ENCODE measurements around the gene ARL15. TPM values are rescaled to one million over a fixed set of nuclear protein-coding genes. Genes with fewer than 3 reads are reported as not detected.

Gene ARL15
- total RNA-seq, 2 donors from 2014 or later, result 14.3 to 24.1 TPM

- Histone ChIP-seq H3K27ac (no peak overlapping the region), H3K4me3 (no peak overlapping the region), H3K36me3 (replicated peaks in 1 of 2; ENCODE audit: insufficient read depth in 1 of 2, low read depth in 2 of 2) (no peaks in the 10 kb centered on the region), H3K4me1 (no peaks in the 10 kb centered on the region), H3K9me3 (no peaks in the 10 kb centered on the region), H3K27me3 (no peaks in the 10 kb centered on the region)
- DNase-seq (no peak), ATAC-seq (no peak)
- TF ChIP-seq CTCF (IDR thresholded peaks at IDR 0.05) (no peak), POLR2A (IDR thresholded peaks at IDR 0.05) (no peak)
- WGBS, 2 donors, result 89 to 96% methylated on average over 6 of the region's 6 CpGs
- intact Hi-C loops (cut with DNase I), result no loop called here
These were observed 408.0 kb downstream of the ARL15 start for GRCh38 chr5:53902296-53902907.

- TF ChIP-seq CTCF (IDR thresholded peaks at IDR 0.05), result no peak
- TF ChIP-seq POLR2A (IDR thresholded peaks at IDR 0.05), result no peak
- DNase-seq (no peak), ATAC-seq (no peak)
- 71 to 74% methylated on average over 2 of the region's 2 CpGs for WGBS, 2 donors
- intact Hi-C loops (cut with DNase I), result no loop called here
- Histone ChIP-seq H3K4me1 (no peaks in the 10 kb centered on the region), H3K9me3 (no peaks in the 10 kb centered on the region), H3K36me3 (replicated peaks in 1 of 2; ENCODE audit: insufficient read depth in 1 of 2, low read depth in 2 of 2) (no peaks in the 10 kb centered on the region), H3K4me3 (no peak overlapping the region), H3K27ac (no peak overlapping the region), H3K27me3 (no peaks in the 10 kb centered on the region)
These were observed 409.7 kb downstream of the ARL15 start for GRCh38 chr5:53900677-53901076.

- H3K9me3 ChIP-seq, result no peaks in the 10 kb centered on the region
- TF ChIP-seq POLR2A (IDR thresholded peaks at IDR 0.05) (no peak), CTCF (IDR thresholded peaks at IDR 0.05) (no peak)
- WGBS, 2 donors, result 77 to 80% methylated on average over 3 of the region's 3 CpGs
- H3K4me1 ChIP-seq, result no peaks in the 10 kb centered on the region
- DNase-seq (no peak), ATAC-seq (no peak)
- no peak overlapping the region for H3K4me3 ChIP-seq
- H3K27ac ChIP-seq, result no peak overlapping the region
- intact Hi-C loops (cut with DNase I), result no loop called here
- H3K36me3 ChIP-seq (replicated peaks in 1 of 2; ENCODE audit: insufficient read depth in 1 of 2, low read depth in 2 of 2), result no peaks in the 10 kb centered on the region
- no peaks in the 10 kb centered on the region for H3K27me3 ChIP-seq
These were observed 415.2 kb downstream of the ARL15 start for GRCh38 chr5:53895091-53895683.

GRCh38 chr5:53893626-53894025 is 416.7 kb downstream of the ARL15 start:
- DNase-seq, result no peak
- Histone ChIP-seq H3K36me3 (replicated peaks in 1 of 2; ENCODE audit: insufficient read depth in 1 of 2, low read depth in 2 of 2) (no peaks in the 10 kb centered on the region), H3K9me3 (no peaks in the 10 kb centered on the region), H3K27ac (no peak overlapping the region), H3K27me3 (no peaks in the 10 kb centered on the region), H3K4me3 (no peak overlapping the region), H3K4me1 (no peaks in the 10 kb centered on the region)
- ATAC-seq, result no peak
- TF ChIP-seq CTCF (IDR thresholded peaks at IDR 0.05) (no peak), POLR2A (IDR thresholded peaks at IDR 0.05) (no peak)
- WGBS, 2 donors, result 53 to 85% methylated on average over 1 of the region's 1 CpG
- intact Hi-C loops (cut with DNase I), result no loop called here

GRCh38 chr5:53892224-53892623 is 418.1 kb downstream of the ARL15 start:
- Histone ChIP-seq H3K27me3 (no peaks in the 10 kb centered on the region), H3K9me3 (no peaks in the 10 kb centered on the region), H3K4me1 (no peaks in the 10 kb centered on the region), H3K4me3 (no peak overlapping the region), H3K27ac (no peak overlapping the region), H3K36me3 (replicated peaks in 1 of 2; ENCODE audit: insufficient read depth in 1 of 2, low read depth in 2 of 2) (no peaks in the 10 kb centered on the region)
- no peak for ATAC-seq
- 81 to 89% methylated on average over 1 of the region's 1 CpG for WGBS, 2 donors
- DNase-seq, result no peak
- TF ChIP-seq POLR2A (IDR thresholded peaks at IDR 0.05), result no peak
- no peak for TF ChIP-seq CTCF (IDR thresholded peaks at IDR 0.05)
- intact Hi-C loops (cut with DNase I), result no loop called here
